HG02981 (cell line): ENCODE measurements around the gene ADPRHL1.

Experiments used
- ATAC-seq: cut with Tn5 transposase; IDR thresholded peaks from one replicate; pipeline ENCODE4 v1.9.1; 2021; ENCODE audit warnings: mild to moderate bottlenecking, moderate library complexity; ENCODE audit not compliant: unreplicated experiment

ADPRHL1 gene

DNA sequence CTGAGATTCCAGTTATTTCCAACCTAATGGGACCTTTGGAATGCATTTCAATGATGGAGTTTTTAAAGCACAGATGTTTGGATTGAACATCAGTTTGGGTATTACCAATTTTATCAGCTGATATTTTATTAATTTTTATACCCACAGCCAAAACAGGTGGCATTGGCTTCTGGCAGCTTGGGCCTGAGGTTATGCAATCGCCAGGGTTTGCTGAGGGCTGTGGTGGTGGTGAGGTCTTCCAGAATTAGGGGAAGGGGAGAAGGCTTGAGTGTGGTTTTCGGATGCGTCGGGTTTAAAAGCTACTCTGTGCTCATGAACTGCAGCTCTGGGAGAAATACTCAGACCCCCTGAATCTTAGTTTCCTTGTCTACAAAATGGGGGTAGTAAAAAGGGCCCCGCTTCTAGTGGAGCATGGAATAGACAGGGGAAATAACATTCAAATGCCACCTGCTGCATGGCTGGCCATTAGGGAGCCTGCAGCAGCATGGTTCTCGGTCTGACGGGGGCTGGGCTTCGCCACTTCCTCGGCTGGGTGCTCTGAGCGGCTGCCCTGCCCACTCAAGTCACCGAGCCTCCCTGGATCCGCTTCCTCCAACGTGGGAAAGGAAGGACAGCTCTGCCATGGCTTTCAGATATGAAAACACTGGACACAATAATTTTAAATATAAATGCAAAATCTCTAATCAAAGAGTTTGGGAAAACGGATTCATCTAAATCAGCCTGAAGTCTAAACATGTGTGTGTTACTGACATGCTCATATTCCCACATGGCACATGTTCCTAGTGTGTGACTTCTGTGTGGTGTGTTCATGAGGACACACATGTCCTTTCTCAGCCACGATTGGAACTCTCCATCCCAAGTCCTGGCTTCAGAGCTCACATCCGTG lies 35.2 kb downstream of the ADPRHL1 start:
- no peak for ATAC-seq

GRCh38 chr13:113417008-113417751 lies 36.1 kb downstream of the ADPRHL1 start:
- ATAC-seq, result no peak

DNA sequence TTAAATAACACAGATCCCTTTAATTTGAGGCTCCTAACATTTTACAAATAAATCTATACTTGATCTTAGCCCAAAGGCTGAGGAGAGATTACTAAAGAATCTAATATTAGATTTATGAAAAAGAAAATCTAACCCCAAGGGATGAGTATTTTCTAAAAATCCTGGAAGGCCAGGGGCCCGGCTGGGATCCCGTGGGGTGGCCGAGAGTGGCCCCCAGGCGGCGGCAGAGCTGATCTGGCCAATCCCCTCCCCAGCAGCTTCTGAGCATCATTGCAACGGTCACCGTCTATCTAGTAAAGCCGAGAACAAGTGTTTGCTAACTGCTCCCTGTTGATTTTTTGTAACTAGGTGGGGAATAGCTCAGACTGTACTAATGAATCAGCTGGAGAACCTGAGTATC lies 37.5 kb downstream of the ADPRHL1 start:
- no peak for ATAC-seq

GRCh38 chr13:113415032-113415431 lies 38.3 kb downstream of the ADPRHL1 start:
- ATAC-seq, result no peak

DNA sequence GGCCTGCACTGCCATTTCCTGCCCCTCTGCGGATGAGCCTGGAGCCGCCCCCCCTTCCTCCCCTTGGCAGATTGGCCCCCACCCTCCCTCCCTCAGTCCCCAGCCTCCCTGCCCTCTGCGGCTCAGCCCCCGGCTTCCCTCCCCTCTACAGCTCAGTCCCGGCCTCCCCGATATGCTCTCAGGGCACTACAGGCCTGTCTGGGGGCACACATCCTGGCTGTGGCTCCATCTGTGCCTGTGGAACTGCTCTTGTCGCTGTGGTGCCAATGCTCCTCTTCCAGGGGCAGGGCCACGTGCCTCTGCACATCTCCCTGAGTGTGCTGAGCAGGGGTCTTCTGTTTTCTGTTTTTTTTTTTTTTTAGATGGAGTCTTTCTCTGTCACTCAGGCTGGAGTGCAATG lies 39.0 kb downstream of the ADPRHL1 start:
- no peak for ATAC-seq

DNA sequence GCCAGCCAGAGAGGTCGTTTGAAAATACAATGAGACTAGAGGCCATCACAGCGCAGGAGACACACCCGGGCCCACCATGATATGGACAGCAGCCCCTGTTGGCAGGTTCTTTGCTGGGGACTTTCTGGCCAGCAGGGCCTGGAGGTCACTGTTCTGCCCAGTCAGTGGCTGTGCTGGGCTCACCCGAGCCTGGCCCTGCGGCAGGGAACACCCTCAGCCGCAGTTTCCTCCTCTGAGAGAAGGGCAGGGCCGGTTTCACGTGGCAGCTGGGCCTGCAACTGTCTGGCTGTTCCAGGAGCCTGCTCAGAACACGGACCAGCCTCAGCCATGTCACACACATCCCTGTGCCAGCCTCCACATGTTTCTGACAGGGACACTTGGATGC lies 39.4 kb downstream of the ADPRHL1 start:
- no peak for ATAC-seq

DNA sequence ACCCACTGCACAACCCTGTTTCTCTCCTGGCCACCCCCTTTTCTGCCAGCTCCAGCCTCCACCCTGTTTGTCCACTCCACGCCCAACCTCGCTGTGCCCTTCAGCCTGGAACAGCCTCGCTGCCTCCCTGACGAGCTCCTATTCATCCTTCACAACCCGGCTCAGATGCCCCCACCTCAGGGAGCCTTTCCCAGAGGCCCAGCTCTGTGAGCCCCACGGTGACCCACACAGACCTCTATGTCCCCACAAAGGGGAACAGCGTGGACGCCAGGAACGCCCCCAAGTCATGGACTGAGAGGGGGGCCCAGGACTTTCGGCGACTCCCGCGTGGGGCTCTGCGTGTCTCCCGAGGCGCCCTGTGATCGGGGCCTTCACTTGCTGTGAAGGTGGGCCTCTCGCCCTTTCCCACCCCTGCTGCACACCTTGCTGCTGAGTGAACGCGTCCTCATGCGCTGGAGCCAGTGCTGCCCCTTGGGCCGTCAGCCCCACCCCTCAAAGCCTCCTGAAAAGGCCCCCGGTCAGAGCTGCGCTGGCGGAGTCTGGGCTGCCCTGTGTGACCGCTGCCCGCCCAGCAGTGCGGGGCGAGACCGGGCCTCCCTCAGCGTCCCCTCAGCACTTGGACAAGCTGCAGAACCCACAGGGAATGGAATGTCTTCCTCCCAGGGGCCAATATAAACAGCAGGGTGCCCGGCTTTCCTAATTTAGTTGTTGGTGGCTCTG lies 40.0 kb downstream of the ADPRHL1 start:
- no peak for ATAC-seq

GRCh38 chr13:113412440-113412839 lies 40.8 kb downstream of the ADPRHL1 start:
- no peak for ATAC-seq

DNA sequence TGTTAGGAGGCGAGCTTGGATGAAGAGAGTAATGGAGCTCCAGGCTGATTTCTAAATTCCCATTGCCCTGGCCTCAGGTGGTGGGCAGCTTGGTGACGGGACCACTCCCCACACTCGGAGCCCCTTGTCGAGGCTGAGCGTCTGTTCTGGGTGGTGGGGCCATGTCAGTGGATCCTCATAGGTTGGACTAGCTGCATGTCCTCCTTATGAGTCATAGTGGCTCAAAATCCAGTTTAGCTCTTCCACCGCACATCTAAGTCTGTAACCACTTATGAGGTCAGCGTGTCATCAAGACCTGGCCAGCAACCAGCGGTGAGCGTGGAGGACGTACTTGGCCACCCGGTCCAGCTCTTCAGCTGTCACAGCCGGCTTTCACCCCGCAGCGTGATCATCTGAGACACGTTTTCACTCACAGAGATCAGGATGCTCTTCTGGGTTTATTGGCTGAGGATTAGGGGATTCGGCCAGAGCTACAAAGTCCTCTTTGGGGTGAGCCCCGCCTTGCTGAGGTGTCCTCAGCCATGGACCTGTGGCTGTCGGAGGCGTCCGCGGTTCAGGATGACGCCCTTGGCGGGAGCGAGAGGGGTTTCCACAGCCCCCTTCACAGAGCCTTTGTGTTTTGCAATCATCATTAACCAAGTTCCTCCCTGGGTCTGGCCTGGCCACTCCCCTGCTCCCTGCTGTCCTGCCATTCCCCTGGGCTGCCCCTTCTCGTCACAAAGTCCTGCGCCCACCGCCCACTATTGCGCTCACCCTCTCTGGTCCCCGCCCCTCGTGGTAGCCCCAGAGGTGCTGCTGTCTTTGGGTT lies 41.9 kb downstream of the ADPRHL1 start:
- ATAC-seq, result no peak

DNA sequence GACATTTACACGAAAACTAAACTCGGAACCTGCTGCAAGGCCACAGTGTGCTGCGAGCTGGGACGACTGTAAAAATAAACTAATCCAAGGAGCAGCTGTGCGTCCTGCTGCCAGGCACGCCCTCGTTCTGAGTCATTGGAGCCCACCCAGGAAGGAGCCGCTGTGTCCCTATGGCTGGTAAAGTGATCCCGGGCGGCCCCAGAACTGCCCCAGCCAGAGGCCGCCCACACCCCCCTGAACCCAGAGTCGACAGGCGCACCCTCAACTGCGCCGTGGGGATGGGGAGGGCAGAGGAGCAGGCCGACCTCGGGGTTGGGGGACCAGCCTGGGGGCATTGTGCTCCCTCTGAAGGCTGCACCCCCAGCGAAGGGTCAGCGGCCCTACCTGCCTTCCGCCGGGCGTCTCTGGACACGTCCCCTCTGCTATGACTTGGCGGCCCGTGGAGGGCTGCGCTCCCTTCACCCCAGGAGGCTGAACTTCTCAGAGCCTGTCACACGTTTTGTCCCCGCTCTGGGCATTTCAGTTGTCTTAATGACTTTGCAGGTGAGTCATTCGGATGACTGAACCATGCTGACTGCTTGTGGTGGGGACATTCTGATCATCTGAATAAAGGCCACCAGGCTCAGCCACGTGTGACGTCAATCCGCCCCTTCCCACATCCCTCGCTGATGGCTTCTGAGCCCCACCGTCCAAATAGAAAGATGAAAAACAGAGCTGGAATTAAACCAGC lies 42.7 kb downstream of the ADPRHL1 start:
- no peak for ATAC-seq

DNA sequence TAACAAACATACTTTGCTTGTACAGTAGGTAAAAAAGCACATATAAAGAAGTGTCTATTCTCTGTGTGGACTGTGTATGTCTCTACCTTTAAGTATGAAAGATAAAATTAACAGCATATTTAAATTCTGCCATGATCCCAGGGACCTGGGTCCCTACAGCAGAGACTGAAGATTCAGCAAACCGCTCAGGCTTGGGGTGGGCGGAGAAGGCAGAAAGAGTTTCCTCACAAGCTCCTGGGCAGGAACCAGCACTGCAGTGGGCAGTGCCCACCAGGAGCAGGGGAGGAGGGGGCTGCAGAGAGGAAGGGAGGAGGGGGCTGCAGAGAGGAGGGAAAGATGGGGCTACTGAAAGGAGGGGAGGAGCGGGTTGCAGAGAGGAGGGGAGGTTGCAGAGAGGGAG lies 44.7 kb downstream of the ADPRHL1 start:
- ATAC-seq, result no peak

GRCh38 chr13:113407531-113408393 lies 45.5 kb downstream of the ADPRHL1 start:
- no peak for ATAC-seq

- no peak for ATAC-seq
Observed at GRCh38 chr13:113407103-113407530, 46.2 kb downstream of the ADPRHL1 start.

GRCh38 chr13:113406321-113407102 lies 46.8 kb downstream of the ADPRHL1 start:
- no peak for ATAC-seq

GRCh38 chr13:113405481-113406300 lies 47.6 kb downstream of the ADPRHL1 start:
- no peak for ATAC-seq

DNA sequence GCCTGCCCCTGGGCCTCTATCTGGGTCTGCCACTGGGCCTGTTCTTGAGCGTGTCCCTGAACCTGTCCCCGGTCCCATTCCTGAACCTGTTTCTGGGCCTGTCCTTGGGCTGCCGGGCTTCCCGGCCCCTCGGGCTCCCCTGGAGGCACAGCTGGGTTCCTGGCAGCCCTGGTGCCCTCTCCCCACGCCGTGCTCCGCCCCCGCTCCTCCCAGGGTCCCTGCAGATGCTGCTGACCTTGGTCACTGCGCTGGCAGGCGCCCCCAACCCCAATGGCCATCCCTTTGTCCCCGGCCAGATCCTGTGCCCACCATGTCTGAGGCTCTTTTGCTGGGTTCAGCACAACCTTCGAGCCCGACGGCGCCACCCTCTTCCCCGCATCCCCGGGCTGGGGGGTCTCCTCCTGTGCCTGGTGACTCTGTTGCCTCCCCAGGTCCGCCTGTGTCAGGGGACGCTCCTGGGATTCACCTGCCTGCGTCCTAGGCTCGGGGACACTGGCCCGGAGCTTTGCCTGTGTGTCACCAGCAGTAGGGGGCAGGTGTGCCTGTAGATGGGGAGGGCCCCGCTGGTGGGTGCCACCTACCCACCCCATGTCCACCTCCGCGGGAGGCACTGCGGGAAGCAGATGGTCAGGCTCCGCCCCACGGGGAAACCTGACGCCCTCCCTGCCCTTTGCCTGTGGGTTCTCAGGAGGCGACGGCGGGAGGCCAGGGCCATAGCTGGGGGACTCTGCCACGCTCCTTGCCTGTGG lies 48.4 kb downstream of the ADPRHL1 start:
- ATAC-seq, result no peak

DNA sequence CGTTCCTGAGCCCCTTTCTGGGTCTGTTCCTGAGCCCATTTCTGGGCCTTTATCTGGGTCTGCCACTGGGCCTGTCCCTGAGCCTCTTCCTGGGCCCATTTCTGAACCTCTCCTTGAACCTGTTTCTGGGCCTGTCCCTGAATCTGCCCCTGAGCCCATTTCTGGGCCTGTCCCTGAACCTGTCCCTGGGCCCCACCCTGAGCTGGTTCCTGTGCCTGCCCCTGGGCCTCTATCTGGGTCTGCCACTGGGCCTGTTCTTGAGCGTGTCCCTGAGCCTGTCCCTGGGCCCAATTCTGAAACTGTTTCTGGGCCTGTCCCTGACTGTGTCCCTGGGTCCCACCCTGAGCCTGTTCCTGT lies 48.9 kb downstream of the ADPRHL1 start:
- no peak for ATAC-seq
